GM12874 (cell line): Measurements from ENCODE around the gene KRTAP1-5.

Source experiments
- CTCF ChIP-seq: IDR thresholded peaks from 2 replicates; pipeline ENCODE4 v1.5.1; 2011; ENCODE audit warnings: low read depth, mild to moderate bottlenecking, control low read depth, low read length, moderate library complexity; ENCODE audit not compliant: insufficient read depth

KRTAP1-5 gene

GRCh38 chr17:40997361-40997760 lies 29.6 kb downstream of the KRTAP1-5 start:
- TF ChIP-seq CTCF: no peak

GRCh38 chr17:40996829-40997228 lies 30.2 kb downstream of the KRTAP1-5 start:
- TF ChIP-seq CTCF: no peak

- no peak for TF ChIP-seq CTCF
Observed at GRCh38 chr17:40995116-40995515, 31.9 kb downstream of the KRTAP1-5 start.

- TF ChIP-seq CTCF: no peak
Observed at GRCh38 chr17:40993839-40994238, 33.2 kb downstream of the KRTAP1-5 start, which contains the start of gene KRTAP3-3. Gene KRTAP3-3, minus strand, starts transcription at chr17:40994164. Its CDS starts 67 bp downstream, at chr17:40994097.

GRCh38 chr17:40993084-40993483 lies 33.9 kb downstream of the KRTAP1-5 start:
- TF ChIP-seq CTCF: no peak

GRCh38 chr17:40992666-40993065 lies 34.3 kb downstream of the KRTAP1-5 start:
- no peak for TF ChIP-seq CTCF

GRCh38 chr17:40986920-40987319 lies 40.1 kb downstream of the KRTAP1-5 start:
- TF ChIP-seq CTCF: no peak

- TF ChIP-seq CTCF: no peak
Observed at GRCh38 chr17:40984226-40984625, 42.8 kb downstream of the KRTAP1-5 start, which contains the start of gene KRT40. Gene KRT40, minus strand, starts transcription at chr17:40984326. Its CDS starts 53 bp downstream, at chr17:40984273.
